ENCODE results near the gene SST. TPM values are rescaled to one million over a fixed set of nuclear protein-coding genes. Genes with fewer than 3 reads are reported as not detected.
A peak's percentile ranks its signal among the peaks of the same experiment; 100 is the strongest.

SST gene
- total RNA-seq (10 to 100 TPM in 2 of 9 donors, 1 to 10 TPM in 3, under 1 TPM in 1, not detected in 3; 0.50 to 40.6 (median 6.2) TPM), polyA plus RNA-seq (100 to 1,000 TPM in 1 of 3 donors, 10 to 100 TPM in 1, 1 to 10 TPM in 1; 8.2 to 101 (median 74.9) TPM)
- long read RNA-seq, donor 1: 0 reads
- long read RNA-seq, donor 2: 0 reads
- long read RNA-seq, donor 3: 0 reads
- long read RNA-seq, donor 4: 0 reads
- long read RNA-seq, donor 5: 0 reads
- long read RNA-seq, donor 6: 0 reads
- long read RNA-seq, donor 7: 0 reads
- long read RNA-seq, donor 8, partial matches to known transcripts: 0 of 1 reads
- long read RNA-seq, donor 8, other reads (novel, unspliced or antisense): 0 of 1 reads
- long read RNA-seq, donor 9: 0 reads
- long read RNA-seq, donor 10, partial matches to known transcripts: 0 of 2 reads
- long read RNA-seq, donor 10, other reads (novel, unspliced or antisense): 0 of 2 reads

DNA sequence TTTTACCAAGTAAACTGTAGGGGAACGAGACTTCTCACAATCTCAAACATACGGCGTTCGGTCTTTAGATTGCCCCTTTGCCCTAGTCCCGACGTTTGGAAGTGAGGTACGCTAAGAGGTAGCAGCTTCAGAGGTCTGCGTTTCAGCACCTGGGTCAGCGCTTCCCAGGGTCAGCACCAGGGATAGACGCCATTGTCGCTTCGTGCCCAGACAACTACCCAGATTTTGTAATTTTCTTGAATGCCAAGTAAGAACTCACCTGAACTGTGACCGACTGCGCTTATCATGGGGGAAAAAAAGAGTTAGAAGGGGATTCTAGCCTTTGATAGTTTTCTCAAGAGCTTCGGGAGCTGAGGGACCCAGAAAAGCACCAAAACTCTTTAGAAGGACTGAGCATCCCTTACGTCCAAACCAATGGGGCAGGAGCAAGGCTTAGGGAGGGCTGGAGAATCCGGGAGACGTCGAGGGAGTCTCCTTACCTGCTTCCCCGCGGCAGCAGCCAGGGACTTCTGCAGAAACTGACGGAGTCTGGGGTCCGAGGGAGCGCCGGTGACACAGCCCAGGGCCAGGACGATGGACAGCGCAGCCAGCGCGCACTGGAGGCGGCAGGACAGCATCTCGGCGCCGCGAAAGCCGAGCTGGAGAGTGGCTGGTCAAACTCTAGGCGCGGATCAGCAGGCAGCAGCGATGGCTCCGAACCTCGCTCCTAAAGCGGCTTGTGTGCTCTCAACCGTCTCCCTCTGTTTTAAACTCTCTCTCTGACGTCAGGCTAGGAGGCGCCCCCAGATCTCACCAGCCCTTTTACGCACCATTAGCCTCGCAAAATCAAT is at the start of gene SST:
SST (minus strand) TSS at position 720 of the 830 bp plus-strand sequence; CDS start at position 617, 103 bp downstream.
- WGBS, 4 donors: 4 to 11% (median 7%) methylated on average over 27 to 46 of the region's 46 CpGs
- no peak within 1 kb of the TSS for H3K4me3 ChIP-seq
- no peaks in the 10 kb centered on the region for H3K9me3 ChIP-seq (replicated peaks in 1 of 3)
- H3K36me3 ChIP-seq (replicated peaks in 1 of 2): no peaks in the 10 kb centered on the region
- DNase-seq: peak in 6 of 7 donors; percentile 35 to 49 (median 41)
- TF ChIP-seq POLR2A (IDR thresholded peaks at IDR 0.05): peak in 1 of 2 donors; percentile 49
- TF ChIP-seq, protein P1, sequence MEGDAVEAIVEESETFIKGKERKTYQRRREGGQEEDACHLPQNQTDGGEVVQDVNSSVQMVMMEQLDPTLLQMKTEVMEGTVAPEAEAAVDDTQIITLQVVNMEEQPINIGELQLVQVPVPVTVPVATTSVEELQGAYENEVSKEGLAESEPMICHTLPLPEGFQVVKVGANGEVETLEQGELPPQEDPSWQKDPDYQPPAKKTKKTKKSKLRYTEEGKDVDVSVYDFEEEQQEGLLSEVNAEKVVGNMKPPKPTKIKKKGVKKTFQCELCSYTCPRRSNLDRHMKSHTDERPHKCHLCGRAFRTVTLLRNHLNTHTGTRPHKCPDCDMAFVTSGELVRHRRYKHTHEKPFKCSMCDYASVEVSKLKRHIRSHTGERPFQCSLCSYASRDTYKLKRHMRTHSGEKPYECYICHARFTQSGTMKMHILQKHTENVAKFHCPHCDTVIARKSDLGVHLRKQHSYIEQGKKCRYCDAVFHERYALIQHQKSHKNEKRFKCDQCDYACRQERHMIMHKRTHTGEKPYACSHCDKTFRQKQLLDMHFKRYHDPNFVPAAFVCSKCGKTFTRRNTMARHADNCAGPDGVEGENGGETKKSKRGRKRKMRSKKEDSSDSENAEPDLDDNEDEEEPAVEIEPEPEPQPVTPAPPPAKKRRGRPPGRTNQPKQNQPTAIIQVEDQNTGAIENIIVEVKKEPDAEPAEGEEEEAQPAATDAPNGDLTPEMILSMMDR (IDR thresholded peaks at IDR 0.05): no peak
- no peak within 1 kb of the TSS for H3K27ac ChIP-seq
- intact Hi-C loops (cut with DNase I): no loop called here
- H3K4me1 ChIP-seq (replicated peaks in 1 of 2): no peaks in the 10 kb centered on the region
- peaks cover 20% of the 10 kb centered on the region for H3K27me3 ChIP-seq

GRCh38 chr3:187719628-187720336 is 49.6 kb upstream of the SST start:
- Histone ChIP-seq H3K4me1 (replicated peaks in 1 of 2) (peaks cover 4 to 10% of the 10 kb centered on the region in 2 donors), H3K27me3 (no peaks in the 10 kb centered on the region), H3K27ac (peak overlapping the region in 2 of 5 donors; percentile 13 to 22), H3K9me3 (replicated peaks in 1 of 3) (no peaks in the 10 kb centered on the region), H3K36me3 (replicated peaks in 1 of 2) (peaks cover 0 to 42% of the 10 kb centered on the region in 2 donors), H3K4me3 (no peak overlapping the region)
- WGBS, 4 donors: 64 to 69% (median 66%) methylated on average over 2 to 6 of the region's 6 CpGs
- TF ChIP-seq POLR2A (IDR thresholded peaks at IDR 0.05): no peak
- TF ChIP-seq, protein P1 (IDR thresholded peaks at IDR 0.05): no peak
- intact Hi-C loops (cut with DNase I): no loop called here
- peak in 3 of 7 donors; percentile 39 to 57 (median 43) for DNase-seq

DNA sequence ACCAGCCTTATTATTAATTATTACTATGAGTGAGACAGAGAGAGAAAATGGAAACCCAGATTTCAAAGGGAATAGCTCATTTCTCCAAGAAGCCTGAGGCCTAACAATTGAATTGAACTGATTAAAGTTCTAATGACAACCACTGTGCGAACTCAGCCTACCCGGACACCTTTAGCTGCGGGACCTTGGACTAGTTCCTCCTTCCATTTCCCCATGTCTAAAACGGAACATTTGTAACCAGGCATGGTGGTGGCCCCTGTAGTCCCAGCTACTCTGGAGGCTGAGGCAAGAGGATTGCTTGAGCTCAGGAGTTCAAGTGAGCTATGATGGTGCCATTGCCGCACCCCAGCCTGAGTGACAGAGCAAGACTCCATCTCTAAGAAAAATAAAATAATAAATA is 48.6 kb upstream of the SST start:
- DNase-seq: no peak
- intact Hi-C loops (cut with DNase I): no loop called here
- Histone ChIP-seq H3K27ac (no peak overlapping the region), H3K4me3 (no peak overlapping the region), H3K36me3 (replicated peaks in 1 of 2) (peaks cover 0 to 32% of the 10 kb centered on the region in 2 donors), H3K9me3 (replicated peaks in 1 of 3) (no peaks in the 10 kb centered on the region), H3K27me3 (no peaks in the 10 kb centered on the region), H3K4me1 (replicated peaks in 1 of 2) (peaks cover 4 to 14% of the 10 kb centered on the region in 2 donors)
- WGBS, 4 donors: 87 to 96% (median 94%) methylated on average over 5 of the region's 5 CpGs
- TF ChIP-seq, protein P1 (IDR thresholded peaks at IDR 0.05): no peak
- TF ChIP-seq POLR2A (IDR thresholded peaks at IDR 0.05): no peak
